Glutamatergic neuron (in vitro differentiated cells): Measurements from ENCODE around the gene NTRK3. TPM values are rescaled to one million over a fixed set of nuclear protein-coding genes. Genes with fewer than 3 reads are reported as not detected.

Source experiments
- DNase-seq: peaks from one replicate; pipeline ENCODE4 v3.0.0; 2022
- H3K27ac Mint-ChIP-seq: one replicate; pipeline ENCODE4 v1.8.0; 2020; ENCODE audit warnings: mild to moderate bottlenecking, mixed read lengths, inconsistent platforms; ENCODE audit not compliant: unreplicated experiment
- H3K27me3 Mint-ChIP-seq: one replicate; pipeline ENCODE4 v1.8.0; 2020; ENCODE audit warnings: mild to moderate bottlenecking, moderate library complexity, mixed read lengths, inconsistent platforms; ENCODE audit not compliant: unreplicated experiment
- H3K36me3 Mint-ChIP-seq: one replicate; pipeline ENCODE4 v1.8.0; 2020; ENCODE audit warnings: mild to moderate bottlenecking, mixed read lengths, inconsistent platforms; ENCODE audit not compliant: unreplicated experiment
- H3K4me1 Mint-ChIP-seq: one replicate; pipeline ENCODE4 v1.8.0; 2020; ENCODE audit warnings: mild to moderate bottlenecking, low read depth, mixed read lengths, inconsistent platforms; ENCODE audit not compliant: unreplicated experiment
- H3K4me3 Mint-ChIP-seq: one replicate; pipeline ENCODE4 v1.8.0; 2020; ENCODE audit warnings: mild to moderate bottlenecking, mixed read lengths, inconsistent platforms; ENCODE audit not compliant: unreplicated experiment
- H3K9me3 Mint-ChIP-seq: one replicate; pipeline ENCODE4 v1.8.0; 2020; ENCODE audit warnings: mild to moderate bottlenecking, moderate library complexity, mixed read lengths, inconsistent platforms; ENCODE audit not compliant: unreplicated experiment
- CTCF ChIP-seq: fragments of 200-600 bp; sonication (generic); IDR thresholded peaks from one replicate; pipeline ENCODE4 v1.5.0; 2021; ENCODE audit not compliant: partially characterized antibody, unreplicated experiment
- total RNA-seq: library from RNA; stranded (reverse); fragmentation: NEBNext Ultra II Directional; extraction: Animal tissue kit (Norgen Biotek cat#: 25700); gene quantifications from one replicate; pipeline ENCODE4 v1.2.1, GENCODE V29; 2021; ENCODE audit not compliant: unreplicated experiment

NTRK3 gene
- total RNA-seq, 1 donor from 2014 or later: 9.5 TPM

DNA sequence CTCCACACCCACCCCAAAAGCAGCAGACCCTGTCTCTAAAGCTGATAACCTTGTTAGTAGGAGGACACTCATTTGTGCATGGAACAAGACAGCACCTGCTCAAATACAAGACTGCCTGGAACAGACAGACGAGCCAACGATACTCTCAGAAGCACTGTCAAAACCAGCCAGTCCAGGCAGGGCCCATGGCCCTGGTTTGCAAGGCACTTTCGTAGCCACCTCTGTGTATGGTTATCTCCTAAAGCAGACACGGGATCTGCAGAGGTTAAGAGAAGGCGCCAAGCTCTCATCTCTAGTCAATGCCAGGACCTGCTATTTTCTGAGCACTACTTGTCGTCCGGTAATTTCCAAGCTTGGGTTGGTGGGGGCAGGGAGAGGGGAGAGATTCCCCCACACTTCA lies 10.5 kb downstream of the NTRK3 start:
- H3K27ac Mint-ChIP-seq: no peak overlapping the region
- no peaks in the 10 kb centered on the region for H3K36me3 Mint-ChIP-seq
- peaks cover 9% of the 10 kb centered on the region for H3K4me1 Mint-ChIP-seq
- H3K27me3 Mint-ChIP-seq: peaks cover 3% of the 10 kb centered on the region
- no peak for TF ChIP-seq CTCF
- H3K9me3 Mint-ChIP-seq: peaks cover 5% of the 10 kb centered on the region
- no peak for DNase-seq
- H3K4me3 Mint-ChIP-seq: no peak overlapping the region

- Mint-ChIP-seq H3K27ac (no peak overlapping the region), H3K36me3 (no peaks in the 10 kb centered on the region), H3K4me3 (no peak overlapping the region), H3K27me3 (no peaks in the 10 kb centered on the region), H3K9me3 (peaks cover 5% of the 10 kb centered on the region), H3K4me1 (peaks cover 9% of the 10 kb centered on the region)
- peak; percentile 77 for TF ChIP-seq CTCF
- peak; percentile 42 for DNase-seq
Measured at GRCh38 chr15:88243895-88244787, 12.4 kb downstream of the NTRK3 start.

- Mint-ChIP-seq H3K4me3 (no peak overlapping the region), H3K9me3 (peaks cover 5% of the 10 kb centered on the region), H3K4me1 (peaks cover 9% of the 10 kb centered on the region), H3K27me3 (no peaks in the 10 kb centered on the region), H3K27ac (no peak overlapping the region), H3K36me3 (peaks cover 2% of the 10 kb centered on the region)
- no peak for TF ChIP-seq CTCF
- DNase-seq: no peak
Measured at GRCh38 chr15:88242586-88243555, 13.7 kb downstream of the NTRK3 start.

DNA sequence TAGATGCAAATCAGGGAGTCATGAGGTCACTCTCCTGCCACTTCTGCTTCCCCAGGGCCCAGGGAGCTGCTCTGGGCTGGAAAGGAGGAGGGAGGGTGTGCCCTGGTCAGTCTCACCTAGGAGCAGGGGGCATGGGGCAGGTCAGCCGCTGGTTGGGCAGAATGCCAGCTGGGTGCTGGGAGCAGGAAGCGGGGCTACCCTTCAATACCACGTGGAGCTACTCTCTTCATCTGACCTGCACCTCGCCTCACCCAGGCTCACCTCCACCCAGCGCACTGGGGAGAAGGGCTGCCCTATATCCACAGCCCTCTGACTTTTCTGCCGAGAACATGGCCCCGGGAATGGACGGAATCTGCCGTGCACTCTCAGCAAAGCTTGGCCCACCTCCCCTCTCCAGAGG lies 15.1 kb downstream of the NTRK3 start:
- Mint-ChIP-seq H3K4me3 (no peak overlapping the region), H3K9me3 (peaks cover 5% of the 10 kb centered on the region), H3K27ac (no peak overlapping the region), H3K36me3 (peaks cover 4% of the 10 kb centered on the region), H3K4me1 (peaks cover 3% of the 10 kb centered on the region), H3K27me3 (peaks cover 2% of the 10 kb centered on the region)
- no peak for DNase-seq
- no peak for TF ChIP-seq CTCF
